ENCODE data around the gene TMPRSS15. TPM values are rescaled to one million over a fixed set of nuclear protein-coding genes. Genes with fewer than 3 reads are reported as not detected.

The TMPRSS15 gene
- total RNA-seq, 1 donor from 2014 or later = not detected

GRCh38 chr21:18382141-18382540 lies 21.4 kb downstream of the TMPRSS15 start:
- no peaks in the 10 kb centered on the region for H3K36me3 ChIP-seq (ENCODE audit: insufficient read depth, low read length)
- H3K9ac ChIP-seq (ENCODE audit: low read length) = no peak overlapping the region
- H3K4me1 Mint-ChIP-seq (ENCODE audit: low read depth, unreplicated experiment) = peaks cover 15% of the 10 kb centered on the region
- H3K4me1 ChIP-seq (ENCODE audit: insufficient read depth, low read length) = no peaks in the 10 kb centered on the region
- H2AFZ ChIP-seq (ENCODE audit: low read depth, low read length) = no peak overlapping the region
- no peaks in the 10 kb centered on the region for H4K20me1 ChIP-seq (ENCODE audit: insufficient read depth, low read length)
- H3K4me2 ChIP-seq (ENCODE audit: low read length) = no peak overlapping the region
- no peak overlapping the region for H3K4me3 Mint-ChIP-seq (ENCODE audit: unreplicated experiment)
- H3K9me3 Mint-ChIP-seq (ENCODE audit: unreplicated experiment) = no peaks in the 10 kb centered on the region
- TF ChIP-seq CTCF (IDR thresholded peaks at IDR 0.05; ENCODE audit: insufficient read depth, low read depth, low read length) (no peak), EZH2 (IDR thresholded peaks at IDR 0.05; ENCODE audit: insufficient read depth, low read length) (no peak)
- FAIRE-seq (no peak), DNase-seq (ENCODE audit: low read depth) (no peak)
- H3K27me3 Mint-ChIP-seq (ENCODE audit: low read depth, unreplicated experiment) = no peaks in the 10 kb centered on the region
- no peak overlapping the region for H3K27ac ChIP-seq (ENCODE audit: low read depth, low read length)
- no peaks in the 10 kb centered on the region for H3K36me3 Mint-ChIP-seq (ENCODE audit: low read depth, unreplicated experiment)
- no peaks in the 10 kb centered on the region for H3K9me3 ChIP-seq (ENCODE audit: insufficient read depth, low read depth, low read length)
- peak overlapping the region; percentile 47 for H3K27ac Mint-ChIP-seq (ENCODE audit: unreplicated experiment)
- no peaks in the 10 kb centered on the region for H3K79me2 ChIP-seq (ENCODE audit: insufficient read depth, low read length)
- no peaks in the 10 kb centered on the region for H3K27me3 ChIP-seq (ENCODE audit: insufficient read depth, low read length)
- H3K4me3 ChIP-seq (ENCODE audit: insufficient read depth, low read depth, low read length) = no peak overlapping the region

GRCh38 chr21:18373606-18374005 lies 30.0 kb downstream of the TMPRSS15 start:
- H3K4me1 ChIP-seq (ENCODE audit: insufficient read depth, low read length) = no peaks in the 10 kb centered on the region
- TF ChIP-seq CTCF (IDR thresholded peaks at IDR 0.05; ENCODE audit: insufficient read depth, low read depth, low read length) (no peak), EZH2 (IDR thresholded peaks at IDR 0.05; ENCODE audit: insufficient read depth, low read length) (no peak)
- H3K9ac ChIP-seq (ENCODE audit: low read length) = no peak overlapping the region
- H3K27me3 ChIP-seq (ENCODE audit: insufficient read depth, low read length) = no peaks in the 10 kb centered on the region
- FAIRE-seq = no peak
- no peaks in the 10 kb centered on the region for H3K79me2 ChIP-seq (ENCODE audit: insufficient read depth, low read length)
- no peak overlapping the region for H3K27ac ChIP-seq (ENCODE audit: low read depth, low read length)
- H3K27ac Mint-ChIP-seq (ENCODE audit: unreplicated experiment) = no peak overlapping the region
- no peak overlapping the region for H2AFZ ChIP-seq (ENCODE audit: low read depth, low read length)
- DNase-seq (ENCODE audit: low read depth) = peak; percentile 31
- peaks cover 4% of the 10 kb centered on the region for H3K4me1 Mint-ChIP-seq (ENCODE audit: low read depth, unreplicated experiment)
- no peaks in the 10 kb centered on the region for H3K27me3 Mint-ChIP-seq (ENCODE audit: low read depth, unreplicated experiment)
- no peak overlapping the region for H3K4me3 Mint-ChIP-seq (ENCODE audit: unreplicated experiment)
- no peaks in the 10 kb centered on the region for H3K9me3 ChIP-seq (ENCODE audit: insufficient read depth, low read depth, low read length)
- H4K20me1 ChIP-seq (ENCODE audit: insufficient read depth, low read length) = no peaks in the 10 kb centered on the region
- no peak overlapping the region for H3K4me3 ChIP-seq (ENCODE audit: insufficient read depth, low read depth, low read length)
- no peaks in the 10 kb centered on the region for H3K36me3 ChIP-seq (ENCODE audit: insufficient read depth, low read length)
- H3K4me2 ChIP-seq (ENCODE audit: low read length) = no peak overlapping the region
- H3K36me3 Mint-ChIP-seq (ENCODE audit: low read depth, unreplicated experiment) = no peaks in the 10 kb centered on the region
- H3K9me3 Mint-ChIP-seq (ENCODE audit: unreplicated experiment) = no peaks in the 10 kb centered on the region

- Mint-ChIP-seq H3K27ac (ENCODE audit: unreplicated experiment) (no peak overlapping the region), H3K27me3 (ENCODE audit: low read depth, unreplicated experiment) (no peaks in the 10 kb centered on the region), H3K4me1 (ENCODE audit: low read depth, unreplicated experiment) (no peaks in the 10 kb centered on the region), H3K9me3 (ENCODE audit: unreplicated experiment) (no peaks in the 10 kb centered on the region), H3K36me3 (ENCODE audit: low read depth, unreplicated experiment) (no peaks in the 10 kb centered on the region), H3K4me3 (ENCODE audit: unreplicated experiment) (no peak overlapping the region)
- Histone ChIP-seq H3K36me3 (ENCODE audit: insufficient read depth, low read length) (no peaks in the 10 kb centered on the region), H3K9ac (ENCODE audit: low read length) (no peak overlapping the region), H3K9me3 (ENCODE audit: insufficient read depth, low read depth, low read length) (no peaks in the 10 kb centered on the region), H3K27me3 (ENCODE audit: insufficient read depth, low read length) (no peaks in the 10 kb centered on the region), H3K27ac (ENCODE audit: low read depth, low read length) (no peak overlapping the region), H3K4me1 (ENCODE audit: insufficient read depth, low read length) (no peaks in the 10 kb centered on the region), H3K4me3 (ENCODE audit: insufficient read depth, low read depth, low read length) (no peak overlapping the region), H4K20me1 (ENCODE audit: insufficient read depth, low read length) (no peaks in the 10 kb centered on the region), H2AFZ (ENCODE audit: low read depth, low read length) (no peak overlapping the region), H3K4me2 (ENCODE audit: low read length) (no peak overlapping the region), H3K79me2 (ENCODE audit: insufficient read depth, low read length) (no peaks in the 10 kb centered on the region)
- TF ChIP-seq EZH2 (IDR thresholded peaks at IDR 0.05; ENCODE audit: insufficient read depth, low read length) (no peak), CTCF (IDR thresholded peaks at IDR 0.05; ENCODE audit: insufficient read depth, low read depth, low read length) (no peak)
- DNase-seq (ENCODE audit: low read depth) (no peak), FAIRE-seq (no peak)
These were observed 33.3 kb downstream of the TMPRSS15 start for GRCh38 chr21:18370301-18370700.
